ENCODE data around the gene ALDOC.
"Not testable (repeated sequence)": the region's sequence is repeated elsewhere in the genome, so short reads cannot be mapped to it uniquely, and the experiment has no call there.

The ALDOC gene

DNA sequence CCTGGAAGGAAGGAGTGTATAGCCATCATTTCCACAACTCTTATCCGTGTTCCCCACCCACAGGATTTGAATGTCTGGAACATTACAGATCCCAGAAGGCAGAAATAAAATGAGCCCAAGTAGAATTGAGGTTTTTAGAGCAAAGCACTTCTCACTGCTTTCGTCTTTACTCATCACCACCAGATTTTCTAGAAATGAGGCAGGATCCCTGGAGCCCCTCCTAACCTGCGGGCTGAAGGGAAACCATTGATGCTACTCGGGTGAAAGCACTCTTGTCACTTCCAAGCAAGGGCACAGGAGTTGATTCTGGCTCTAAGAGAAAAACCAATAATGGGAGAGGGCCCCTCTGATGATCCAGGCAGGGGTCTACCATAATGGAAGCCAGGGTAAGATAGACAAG is 2.8 kb upstream of the ALDOC start:
- no peaks in the 10 kb centered on the region for H3K9me3 ChIP-seq (ENCODE audit: control insufficient read depth, insufficient read depth, low read length)
- H3K9ac ChIP-seq (ENCODE audit: low read depth, low read length), result no peak overlapping the region
- no peak overlapping the region for H3K4me3 ChIP-seq (ENCODE audit: low read depth, low read length)
- H3K4me1 ChIP-seq (ENCODE audit: control insufficient read depth, insufficient read depth, low read length), result peaks cover 7% of the 10 kb centered on the region
- H3K36me3 ChIP-seq (ENCODE audit: control insufficient read depth, insufficient read depth, low read length), result peaks cover 46% of the 10 kb centered on the region
- peaks cover 7% of the 10 kb centered on the region for H3K27me3 ChIP-seq (ENCODE audit: control insufficient read depth, insufficient read depth, low read length)

DNA sequence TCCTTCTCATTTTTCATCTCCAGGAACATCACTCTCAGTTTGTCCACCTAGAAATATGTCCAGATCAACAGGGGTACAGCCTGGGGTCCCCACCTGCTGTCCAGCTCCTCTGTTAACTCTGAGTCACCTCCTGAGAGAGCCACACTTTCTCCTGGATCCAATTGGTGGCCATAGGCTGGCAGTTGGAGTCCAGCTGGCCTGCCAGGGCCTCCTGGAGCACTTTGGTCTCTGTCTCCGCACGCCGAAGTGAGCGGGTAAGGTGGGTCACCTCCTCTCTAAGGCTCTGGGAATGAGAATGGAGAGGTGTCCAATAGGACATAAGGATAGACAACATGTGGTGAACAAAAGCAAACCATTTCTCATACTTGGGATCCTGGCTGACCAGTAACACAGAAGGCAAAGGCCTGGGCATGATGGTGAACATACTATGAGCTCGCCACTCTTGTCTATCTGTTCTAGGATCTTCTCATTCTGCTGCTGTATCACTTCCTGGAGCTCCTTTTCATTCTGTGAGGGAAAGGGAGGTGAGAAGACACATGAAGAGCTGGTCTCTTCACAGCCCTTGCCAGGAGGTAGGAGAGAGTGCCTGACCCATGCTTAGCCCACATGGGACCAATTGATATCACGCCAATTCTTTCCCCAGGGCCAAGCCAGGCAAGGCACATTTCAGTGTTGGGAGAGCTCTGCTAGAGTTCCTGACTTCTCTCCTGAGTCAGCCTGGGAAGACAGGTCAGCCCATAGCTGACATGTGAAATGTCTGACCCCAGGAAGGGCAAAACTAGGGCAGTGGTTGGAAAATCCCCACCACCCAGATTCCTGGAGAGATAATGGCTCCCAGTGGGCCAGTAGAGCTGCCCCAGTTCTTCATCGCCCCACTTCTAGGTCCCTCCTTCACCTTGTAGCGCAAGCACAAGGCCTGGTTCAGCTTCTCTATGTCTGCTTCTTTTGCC is 1.8 kb upstream of the ALDOC start:
- Histone ChIP-seq H3K4me3 (ENCODE audit: low read depth, low read length) (no peak overlapping the region), H3K9me3 (ENCODE audit: control insufficient read depth, insufficient read depth, low read length) (no peaks in the 10 kb centered on the region), H3K9ac (ENCODE audit: low read depth, low read length) (no peak overlapping the region), H3K27me3 (ENCODE audit: control insufficient read depth, insufficient read depth, low read length) (peaks cover 7% of the 10 kb centered on the region), H3K36me3 (ENCODE audit: control insufficient read depth, insufficient read depth, low read length) (peaks cover 36% of the 10 kb centered on the region), H3K4me1 (ENCODE audit: control insufficient read depth, insufficient read depth, low read length) (peaks cover 7% of the 10 kb centered on the region)

DNA sequence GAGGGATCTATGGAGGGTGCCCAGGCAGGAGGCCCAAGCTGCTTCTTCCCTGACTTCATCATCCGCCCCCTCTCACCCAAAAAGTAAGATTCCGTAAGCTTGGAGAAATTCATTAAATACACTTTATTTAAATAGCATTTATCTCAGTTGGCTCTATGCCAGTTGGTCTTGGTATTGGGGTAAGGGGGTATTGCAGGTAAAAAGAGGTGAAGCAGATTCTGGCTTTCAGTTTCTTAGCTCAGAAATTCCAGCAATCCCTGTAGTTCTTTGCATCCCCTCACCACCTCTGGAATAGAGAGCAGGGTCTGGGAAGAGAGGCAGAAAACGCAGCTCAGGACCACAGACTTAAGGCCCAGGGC is 750 bp upstream of the ALDOC start:
- no peak overlapping the region for H3K9ac ChIP-seq (ENCODE audit: low read depth, low read length)
- H3K9me3 ChIP-seq (ENCODE audit: control insufficient read depth, insufficient read depth, low read length), result no peaks in the 10 kb centered on the region
- H3K27me3 ChIP-seq (ENCODE audit: control insufficient read depth, insufficient read depth, low read length), result peaks cover 16% of the 10 kb centered on the region
- H3K36me3 ChIP-seq (ENCODE audit: control insufficient read depth, insufficient read depth, low read length), result peaks cover 33% of the 10 kb centered on the region
- H3K4me1 ChIP-seq (ENCODE audit: control insufficient read depth, insufficient read depth, low read length), result peaks cover 7% of the 10 kb centered on the region
- no peak overlapping the region for H3K4me3 ChIP-seq (ENCODE audit: low read depth, low read length)

DNA sequence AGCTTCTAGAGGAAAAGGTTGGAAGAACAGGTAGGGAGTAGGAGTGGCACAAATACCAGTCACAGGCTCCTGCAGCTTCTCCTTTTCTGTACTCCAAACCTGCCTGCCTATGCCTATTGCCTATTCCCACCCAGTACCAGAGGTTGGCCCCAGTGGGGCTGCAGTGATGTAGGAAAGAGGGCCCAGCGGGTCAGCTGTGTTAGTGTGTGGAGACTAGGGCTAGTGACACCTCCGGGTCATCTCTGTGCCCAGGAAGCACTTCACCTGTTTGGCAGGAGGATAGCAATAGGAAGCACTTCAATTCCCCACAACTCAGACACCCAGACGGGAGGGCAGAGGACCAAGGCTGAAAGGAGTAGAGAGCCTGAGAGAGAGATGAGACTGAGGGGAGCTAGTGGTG is 679 bp downstream of the ALDOC start:
- peak overlapping the region; percentile 26 for H3K4me3 ChIP-seq (ENCODE audit: low read depth, low read length)
- not testable (repeated sequence) for H3K4me1 ChIP-seq (ENCODE audit: control insufficient read depth, insufficient read depth, low read length); H3K9ac ChIP-seq (ENCODE audit: low read depth, low read length); H3K9me3 ChIP-seq (ENCODE audit: control insufficient read depth, insufficient read depth, low read length)
- peaks cover 23% of the 10 kb centered on the region for H3K27me3 ChIP-seq (ENCODE audit: control insufficient read depth, insufficient read depth, low read length)
- H3K36me3 ChIP-seq (ENCODE audit: control insufficient read depth, insufficient read depth, low read length), result peaks cover 24% of the 10 kb centered on the region

DNA sequence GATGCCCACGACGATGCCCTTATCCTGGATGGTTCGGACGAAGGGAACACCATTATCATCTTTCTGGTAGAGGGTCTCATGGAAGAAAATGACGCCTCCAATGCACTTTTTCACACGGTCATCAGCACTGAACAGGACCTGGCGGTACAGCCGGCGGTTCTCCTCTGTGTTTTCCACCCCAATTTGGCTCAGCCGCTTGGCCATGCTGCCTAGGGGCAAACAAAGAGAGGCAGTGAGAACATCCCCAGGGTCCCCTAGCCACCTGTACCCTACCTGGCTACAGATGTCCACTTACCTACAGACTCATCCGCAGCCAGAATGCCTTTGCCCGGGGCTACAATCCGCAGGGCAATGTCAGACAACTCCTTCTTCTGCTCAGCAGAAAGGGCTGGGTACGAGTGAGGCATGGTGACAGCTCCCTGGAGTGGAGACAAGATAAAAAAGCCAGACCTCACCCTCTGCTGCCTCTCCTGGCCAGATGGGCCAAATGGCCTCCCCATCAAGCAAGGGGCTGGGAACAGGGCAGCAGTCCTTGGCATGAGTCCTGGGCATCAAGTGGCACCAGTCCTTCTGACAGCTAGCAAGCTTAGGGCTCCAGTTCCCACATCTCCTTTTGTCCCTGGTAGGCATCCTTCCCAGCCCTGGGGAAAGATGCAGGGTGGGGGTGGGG is 1.4 kb downstream of the ALDOC start:
- Histone ChIP-seq H3K36me3 (ENCODE audit: control insufficient read depth, insufficient read depth, low read length) (peaks cover 20% of the 10 kb centered on the region), H3K4me3 (ENCODE audit: low read depth, low read length) (no peak overlapping the region), H3K27me3 (ENCODE audit: control insufficient read depth, insufficient read depth, low read length) (peaks cover 23% of the 10 kb centered on the region), H3K9me3 (ENCODE audit: control insufficient read depth, insufficient read depth, low read length) (no peaks in the 10 kb centered on the region), H3K4me1 (ENCODE audit: control insufficient read depth, insufficient read depth, low read length) (peaks cover 7% of the 10 kb centered on the region), H3K9ac (ENCODE audit: low read depth, low read length) (no peak overlapping the region)

DNA sequence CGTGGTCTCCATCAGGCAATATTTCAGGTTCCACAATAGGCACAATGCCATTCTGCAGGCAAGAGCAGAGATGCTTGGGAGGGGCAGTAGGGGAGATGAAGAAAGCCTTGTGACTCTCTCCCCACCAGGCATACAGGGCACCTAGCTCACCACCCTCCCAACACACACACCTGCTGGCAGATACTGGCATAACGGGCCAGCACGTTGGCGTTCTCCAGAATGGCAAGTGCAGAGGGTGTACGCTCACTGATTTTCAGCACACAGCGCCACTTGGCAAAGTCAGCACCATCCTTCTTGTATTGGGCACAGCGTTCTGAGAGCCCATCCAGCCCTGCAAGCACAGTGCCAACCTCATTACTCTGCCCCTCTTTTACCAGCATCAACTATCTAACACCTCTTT is 2.2 kb downstream of the ALDOC start:
- H3K9ac ChIP-seq (ENCODE audit: low read depth, low read length), result no peak overlapping the region
- peaks cover 7% of the 10 kb centered on the region for H3K4me1 ChIP-seq (ENCODE audit: control insufficient read depth, insufficient read depth, low read length)
- no peaks in the 10 kb centered on the region for H3K9me3 ChIP-seq (ENCODE audit: control insufficient read depth, insufficient read depth, low read length)
- no peak overlapping the region for H3K4me3 ChIP-seq (ENCODE audit: low read depth, low read length)
- H3K27me3 ChIP-seq (ENCODE audit: control insufficient read depth, insufficient read depth, low read length), result peaks cover 23% of the 10 kb centered on the region
- H3K36me3 ChIP-seq (ENCODE audit: control insufficient read depth, insufficient read depth, low read length), result peaks cover 16% of the 10 kb centered on the region

DNA sequence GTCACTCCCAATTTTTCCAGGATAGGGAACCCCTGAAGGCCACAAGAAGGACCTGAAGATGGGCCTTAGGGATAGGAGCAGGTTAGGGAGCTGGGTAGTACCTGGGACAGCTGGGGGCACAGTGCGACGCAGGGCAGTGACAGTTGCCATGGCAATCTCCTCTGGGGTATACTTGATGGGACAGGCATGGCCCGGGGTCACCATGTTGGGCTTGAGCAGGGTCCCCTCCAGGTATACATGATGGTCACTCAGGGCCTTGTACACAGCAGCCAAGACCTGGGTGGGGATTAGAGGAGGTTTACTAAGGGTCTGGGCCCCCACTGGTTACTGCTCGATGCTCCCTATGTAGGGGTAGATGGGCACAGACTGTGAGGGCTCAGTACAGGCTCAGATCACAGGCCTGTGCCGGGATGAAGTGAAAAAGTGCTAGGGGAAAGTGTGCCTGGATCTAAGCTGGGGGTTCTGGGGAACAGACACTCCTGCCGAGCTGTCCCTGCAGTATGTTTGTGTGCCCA is 2.7 kb downstream of the ALDOC start:
- Histone ChIP-seq H3K4me1 (ENCODE audit: control insufficient read depth, insufficient read depth, low read length) (peaks cover 7% of the 10 kb centered on the region), H3K9ac (ENCODE audit: low read depth, low read length) (no peak overlapping the region), H3K4me3 (ENCODE audit: low read depth, low read length) (no peak overlapping the region), H3K36me3 (ENCODE audit: control insufficient read depth, insufficient read depth, low read length) (peaks cover 11% of the 10 kb centered on the region), H3K9me3 (ENCODE audit: control insufficient read depth, insufficient read depth, low read length) (no peaks in the 10 kb centered on the region), H3K27me3 (ENCODE audit: control insufficient read depth, insufficient read depth, low read length) (peaks cover 23% of the 10 kb centered on the region)

DNA sequence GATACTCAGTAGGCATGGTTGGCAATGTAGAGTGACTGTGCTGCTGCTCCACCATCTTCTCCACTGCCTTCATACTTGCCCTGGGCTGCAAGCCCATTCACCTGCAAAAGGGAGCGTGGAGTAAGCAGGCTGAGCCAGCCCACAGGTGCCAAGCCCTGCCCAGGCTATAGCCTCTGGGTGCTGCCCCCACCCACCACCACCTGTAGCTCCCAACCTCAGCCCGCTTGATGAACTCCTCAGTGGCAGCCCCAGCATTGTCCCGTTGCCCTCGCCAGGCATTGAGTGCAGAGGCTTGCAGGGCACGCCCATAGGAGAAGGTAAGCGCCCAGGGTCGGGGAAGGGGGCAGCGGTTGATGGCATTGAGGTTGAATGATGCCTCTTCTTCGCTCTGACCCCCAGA is 3.2 kb downstream of the ALDOC start:
- H3K9ac ChIP-seq (ENCODE audit: low read depth, low read length), result no peak overlapping the region
- H3K4me3 ChIP-seq (ENCODE audit: low read depth, low read length), result no peak overlapping the region
- peaks cover 23% of the 10 kb centered on the region for H3K27me3 ChIP-seq (ENCODE audit: control insufficient read depth, insufficient read depth, low read length)
- H3K36me3 ChIP-seq (ENCODE audit: control insufficient read depth, insufficient read depth, low read length), result peaks cover 6% of the 10 kb centered on the region
- H3K4me1 ChIP-seq (ENCODE audit: control insufficient read depth, insufficient read depth, low read length), result peaks cover 7% of the 10 kb centered on the region
- no peaks in the 10 kb centered on the region for H3K9me3 ChIP-seq (ENCODE audit: control insufficient read depth, insufficient read depth, low read length)

DNA sequence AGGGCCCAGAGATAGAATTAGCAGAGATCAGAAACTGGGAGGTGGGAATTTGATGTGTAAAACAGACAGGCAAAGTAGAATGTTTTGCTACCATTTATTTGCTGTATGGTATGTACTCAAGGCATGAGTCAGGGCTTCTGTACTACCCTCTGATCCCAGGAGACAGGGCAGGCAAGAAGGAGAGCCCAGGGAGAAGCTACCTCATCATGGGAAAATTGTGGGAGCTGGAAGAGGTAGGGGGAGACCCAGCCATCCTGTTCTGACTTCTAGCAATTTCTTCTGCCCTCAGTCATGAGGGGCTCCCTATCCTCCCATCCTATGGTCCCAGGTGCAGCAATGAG is 3.7 kb downstream of the ALDOC start:
- Histone ChIP-seq H3K4me1 (ENCODE audit: control insufficient read depth, insufficient read depth, low read length) (peaks cover 7% of the 10 kb centered on the region), H3K9ac (ENCODE audit: low read depth, low read length) (no peak overlapping the region), H3K9me3 (ENCODE audit: control insufficient read depth, insufficient read depth, low read length) (no peaks in the 10 kb centered on the region), H3K27me3 (ENCODE audit: control insufficient read depth, insufficient read depth, low read length) (peaks cover 23% of the 10 kb centered on the region), H3K4me3 (ENCODE audit: low read depth, low read length) (no peak overlapping the region), H3K36me3 (ENCODE audit: control insufficient read depth, insufficient read depth, low read length) (peaks cover 3% of the 10 kb centered on the region)

DNA sequence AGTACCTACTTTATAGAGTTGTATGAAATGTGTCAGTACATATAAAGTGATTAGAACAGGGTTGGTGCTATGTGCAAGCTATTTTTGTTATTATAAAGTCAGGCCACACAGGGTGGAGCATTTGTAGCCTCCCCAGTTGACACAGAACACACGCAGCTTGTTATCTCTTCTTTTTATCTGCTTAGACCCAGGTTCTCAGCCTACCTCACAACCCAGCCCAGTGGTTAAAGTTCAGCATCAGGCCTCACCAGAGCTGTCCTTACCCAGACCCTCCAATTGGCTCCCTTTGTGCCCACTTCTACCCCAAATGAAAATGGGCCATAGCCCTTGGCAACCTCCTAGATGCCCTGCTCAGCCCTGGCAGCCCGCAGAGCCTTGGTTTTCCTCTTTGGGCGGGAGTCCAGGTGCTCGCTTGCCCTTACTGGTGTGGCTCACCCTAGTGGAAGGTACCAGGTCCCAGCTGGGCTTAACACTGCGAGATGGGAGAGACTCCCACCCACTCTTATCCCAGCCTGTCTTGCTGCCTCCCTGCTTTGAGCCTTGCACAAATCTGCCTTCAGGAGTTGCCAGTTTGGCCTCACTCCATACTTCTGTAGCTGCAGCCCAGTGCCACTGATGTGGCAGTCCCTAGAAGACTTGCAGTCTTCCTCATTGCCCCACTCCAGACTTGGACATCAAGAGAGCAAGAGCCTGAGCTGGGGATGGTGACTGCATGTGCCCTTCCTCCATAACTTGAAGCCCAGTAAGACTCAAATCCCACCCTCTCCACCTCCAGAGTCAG is 4.2 kb downstream of the ALDOC start:
- H3K4me3 ChIP-seq (ENCODE audit: low read depth, low read length), result no peak overlapping the region
- no peaks in the 10 kb centered on the region for H3K9me3 ChIP-seq (ENCODE audit: control insufficient read depth, insufficient read depth, low read length)
- H3K36me3 ChIP-seq (ENCODE audit: control insufficient read depth, insufficient read depth, low read length), result peaks cover 3% of the 10 kb centered on the region
- peaks cover 23% of the 10 kb centered on the region for H3K27me3 ChIP-seq (ENCODE audit: control insufficient read depth, insufficient read depth, low read length)
- H3K4me1 ChIP-seq (ENCODE audit: control insufficient read depth, insufficient read depth, low read length), result peaks cover 7% of the 10 kb centered on the region
- no peak overlapping the region for H3K9ac ChIP-seq (ENCODE audit: low read depth, low read length)

DNA sequence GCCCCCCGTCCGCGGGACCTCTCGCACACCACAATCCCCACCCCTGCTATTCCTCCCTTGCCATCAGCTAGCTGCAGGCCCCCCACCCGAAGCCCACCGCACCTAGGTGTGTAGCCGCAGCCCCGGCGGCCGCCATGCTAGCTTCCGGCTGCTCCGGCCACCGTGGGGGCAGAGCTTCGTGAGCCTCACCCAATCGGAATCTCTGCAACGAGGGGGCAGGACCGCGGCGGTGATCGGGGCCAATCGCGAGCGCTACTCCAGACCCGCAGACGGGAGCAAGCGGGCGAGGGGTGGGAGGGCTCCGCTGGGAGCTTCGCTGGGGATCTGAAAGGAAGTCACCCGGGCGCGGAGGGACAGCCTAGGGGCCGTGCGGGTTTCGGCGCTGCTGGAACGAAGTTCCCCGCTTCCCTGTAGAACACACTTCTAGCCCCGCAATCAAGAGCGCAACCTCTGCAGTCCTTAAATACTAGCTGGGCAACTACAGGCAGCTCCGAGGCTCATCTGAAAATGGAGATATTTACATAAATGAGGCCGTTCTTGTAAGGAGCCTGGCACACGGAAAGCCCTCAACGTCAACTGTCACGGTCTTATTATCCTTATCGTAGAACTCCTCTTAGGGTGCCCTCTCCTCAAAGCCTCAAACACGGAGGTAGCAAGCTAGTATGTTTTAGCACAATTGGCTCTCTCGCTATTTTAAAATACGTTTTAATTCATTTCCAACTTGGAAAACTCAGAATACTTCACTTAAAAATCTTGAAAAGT is 5.2 kb downstream of the ALDOC start, which contains the start of gene PIGS:
PIGS (minus strand) TSS at position 164 of the 762 bp plus-strand sequence; CDS start at position 136, 28 bp downstream.
- H3K4me3 ChIP-seq (ENCODE audit: low read depth, low read length), result peak within 1 kb of the TSS; percentile 93
- peaks cover 3% of the 10 kb centered on the region for H3K36me3 ChIP-seq (ENCODE audit: control insufficient read depth, insufficient read depth, low read length)
- peak within 1 kb of the TSS; percentile 37 for H3K9ac ChIP-seq (ENCODE audit: low read depth, low read length)
- H3K9me3 ChIP-seq (ENCODE audit: control insufficient read depth, insufficient read depth, low read length), result no peaks in the 10 kb centered on the region
- H3K4me1 ChIP-seq (ENCODE audit: control insufficient read depth, insufficient read depth, low read length), result peaks cover 4% of the 10 kb centered on the region
- H3K27me3 ChIP-seq (ENCODE audit: control insufficient read depth, insufficient read depth, low read length), result peaks cover 23% of the 10 kb centered on the region
